ENCODE results near the gene TUBB4A. TPM values are rescaled to one million over a fixed set of nuclear protein-coding genes. Genes with fewer than 3 reads are reported as not detected.
A peak's percentile ranks its signal among the peaks of the same experiment; 100 is the strongest.

The TUBB4A gene
- total RNA-seq, 1 experiment from 2014 or later = 2.9 TPM

DNA sequence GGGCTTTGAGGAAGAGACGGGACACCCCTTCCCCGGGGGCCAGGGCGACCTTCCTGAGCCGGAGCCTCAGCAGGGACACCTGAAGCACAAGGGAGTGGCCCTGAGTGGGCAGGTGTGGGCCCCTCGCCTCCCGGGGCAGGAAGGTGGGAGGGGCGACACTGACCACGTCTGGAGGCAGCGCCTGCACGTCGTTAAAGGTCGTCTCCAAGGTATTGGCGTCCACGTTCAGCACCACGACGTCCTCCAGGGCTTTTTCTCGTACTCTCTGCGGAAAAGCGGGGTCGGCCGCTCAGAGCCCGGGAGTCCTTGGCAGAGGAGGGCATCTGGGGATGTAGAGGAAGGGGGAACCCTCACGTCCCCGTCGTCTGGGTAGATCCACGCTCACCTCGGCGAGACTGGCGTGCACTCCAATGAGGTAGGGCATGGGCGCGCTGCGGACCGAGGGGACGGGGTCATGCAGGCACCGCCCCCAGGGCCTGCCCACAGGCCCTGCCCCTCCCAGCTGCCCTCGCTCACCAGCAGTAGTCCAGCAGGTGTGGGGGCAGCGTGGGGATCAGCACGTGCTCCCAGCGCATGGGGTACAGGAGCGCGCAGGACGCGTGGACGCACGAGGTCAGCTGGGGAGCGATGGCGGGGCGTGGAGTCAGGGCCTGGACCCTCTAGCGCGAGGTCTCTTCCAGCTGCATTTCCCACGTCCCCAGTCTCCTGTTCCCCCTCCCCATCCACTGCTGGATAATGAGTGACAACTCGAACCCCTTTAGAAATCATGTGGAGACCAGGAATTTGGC lies 26.6 kb downstream of the TUBB4A start:
- Histone ChIP-seq H3K4me3 (ENCODE audit: insufficient read depth, low read depth, low read length) (peak overlapping the region; percentile 70), H3K27me3 (ENCODE audit: control insufficient read depth, insufficient read depth, low read length) (peaks cover 22% of the 10 kb centered on the region), H3K36me3 (replicated peaks; ENCODE audit: control insufficient read depth, insufficient read depth, low read length) (no peaks in the 10 kb centered on the region)
- peak; percentile 88 for DNase-seq

DNA sequence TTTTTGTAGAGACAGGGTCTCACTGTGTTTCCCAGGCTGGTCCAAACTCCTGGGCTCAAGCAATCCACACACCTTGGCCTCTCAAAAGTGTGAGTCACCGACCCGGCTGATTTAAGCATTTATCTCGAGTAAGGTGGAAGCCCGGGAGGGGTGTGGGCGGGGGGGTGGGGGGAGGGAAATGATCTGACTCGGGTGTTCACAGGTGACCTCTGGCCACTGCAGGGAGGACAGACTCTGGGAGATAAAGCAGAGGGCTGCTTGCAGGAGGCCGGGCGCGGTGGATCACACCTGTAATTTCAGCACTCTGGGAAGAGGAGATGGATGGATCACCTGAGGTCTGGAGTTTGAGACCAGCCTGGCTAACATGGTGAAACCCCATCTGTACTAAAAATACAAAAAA lies 28.5 kb downstream of the TUBB4A start:
- no peaks in the 10 kb centered on the region for H3K36me3 ChIP-seq (replicated peaks; ENCODE audit: control insufficient read depth, insufficient read depth, low read length)
- no peak overlapping the region for H3K4me3 ChIP-seq (ENCODE audit: insufficient read depth, low read depth, low read length)
- no peak for DNase-seq
- peaks cover 20% of the 10 kb centered on the region for H3K27me3 ChIP-seq (ENCODE audit: control insufficient read depth, insufficient read depth, low read length)

GRCh38 chr19:6472713-6473112 lies 29.4 kb downstream of the TUBB4A start:
- Histone ChIP-seq H3K27me3 (ENCODE audit: control insufficient read depth, insufficient read depth, low read length) (peaks cover 20% of the 10 kb centered on the region), H3K36me3 (replicated peaks; ENCODE audit: control insufficient read depth, insufficient read depth, low read length) (peaks cover 3% of the 10 kb centered on the region; the same call in 1 of the 2 replicates), H3K4me3 (ENCODE audit: insufficient read depth, low read depth, low read length) (no peak overlapping the region)
- no peak for DNase-seq

DNA sequence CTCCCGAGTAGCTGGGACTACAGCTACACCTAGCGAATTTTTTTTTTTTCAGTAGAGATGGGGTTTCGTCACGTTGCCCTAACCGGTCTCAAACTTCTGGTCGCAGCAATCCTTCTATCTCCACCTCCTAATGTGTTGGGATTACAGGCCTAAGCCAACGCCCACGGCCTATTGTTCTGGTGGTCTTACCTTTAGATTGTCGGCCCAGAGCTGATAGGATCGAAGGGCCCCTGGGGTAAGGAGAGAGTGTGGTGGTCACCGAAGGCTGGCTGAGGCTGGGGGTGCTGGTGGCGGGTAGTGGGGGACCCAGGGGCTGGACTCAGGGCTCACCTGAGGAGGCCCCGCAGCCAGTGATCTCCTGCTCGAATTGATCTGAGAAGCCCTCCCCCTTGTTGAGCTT lies 31.0 kb downstream of the TUBB4A start:
- Histone ChIP-seq H3K27me3 (ENCODE audit: control insufficient read depth, insufficient read depth, low read length) (peaks cover 16% of the 10 kb centered on the region), H3K36me3 (replicated peaks; ENCODE audit: control insufficient read depth, insufficient read depth, low read length) (peaks cover 4% of the 10 kb centered on the region), H3K4me3 (ENCODE audit: insufficient read depth, low read depth, low read length) (no peak overlapping the region)
- peak; percentile 47 for DNase-seq

DNA sequence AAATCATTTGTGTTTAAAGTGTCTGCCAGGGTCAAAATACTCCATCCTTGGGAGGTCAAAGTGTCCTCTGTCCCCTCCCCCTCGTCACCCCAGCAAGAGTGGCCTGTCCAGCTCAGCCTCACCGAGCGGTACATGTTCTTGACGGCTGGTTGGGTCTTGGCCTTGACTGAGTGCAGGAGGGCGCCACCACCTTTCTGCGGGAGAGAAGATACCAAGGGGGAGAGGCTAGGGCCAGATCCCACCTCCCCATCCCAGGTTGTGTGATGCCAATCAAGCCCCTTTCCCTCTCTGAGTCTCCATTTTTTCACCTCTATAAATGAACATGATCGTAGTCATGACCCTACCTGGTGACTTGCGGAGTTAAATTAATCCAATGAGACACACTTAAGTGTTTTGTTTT lies 31.9 kb downstream of the TUBB4A start:
- Histone ChIP-seq H3K36me3 (replicated peaks; ENCODE audit: control insufficient read depth, insufficient read depth, low read length) (peaks cover 4% of the 10 kb centered on the region), H3K27me3 (ENCODE audit: control insufficient read depth, insufficient read depth, low read length) (peaks cover 13% of the 10 kb centered on the region), H3K4me3 (ENCODE audit: insufficient read depth, low read depth, low read length) (no peak overlapping the region)
- DNase-seq = peak; percentile 74

GRCh38 chr19:6467384-6467783 lies 34.7 kb downstream of the TUBB4A start:
- H3K4me3 ChIP-seq (ENCODE audit: insufficient read depth, low read depth, low read length) = no peak overlapping the region
- H3K36me3 ChIP-seq (replicated peaks; ENCODE audit: control insufficient read depth, insufficient read depth, low read length) = peaks cover 4% of the 10 kb centered on the region
- DNase-seq = no peak
- peaks cover 17% of the 10 kb centered on the region; the same call in 1 of the 2 replicates for H3K27me3 ChIP-seq (ENCODE audit: control insufficient read depth, insufficient read depth, low read length)

- Histone ChIP-seq H3K36me3 (replicated peaks; ENCODE audit: control insufficient read depth, insufficient read depth, low read length) (peaks cover 4% of the 10 kb centered on the region), H3K27me3 (ENCODE audit: control insufficient read depth, insufficient read depth, low read length) (peaks cover 23% of the 10 kb centered on the region; the same call in 1 of the 2 replicates), H3K4me3 (ENCODE audit: insufficient read depth, low read depth, low read length) (no peak overlapping the region)
- DNase-seq = no peak
These were observed 35.4 kb downstream of the TUBB4A start for GRCh38 chr19:6466526-6467248.

DNA sequence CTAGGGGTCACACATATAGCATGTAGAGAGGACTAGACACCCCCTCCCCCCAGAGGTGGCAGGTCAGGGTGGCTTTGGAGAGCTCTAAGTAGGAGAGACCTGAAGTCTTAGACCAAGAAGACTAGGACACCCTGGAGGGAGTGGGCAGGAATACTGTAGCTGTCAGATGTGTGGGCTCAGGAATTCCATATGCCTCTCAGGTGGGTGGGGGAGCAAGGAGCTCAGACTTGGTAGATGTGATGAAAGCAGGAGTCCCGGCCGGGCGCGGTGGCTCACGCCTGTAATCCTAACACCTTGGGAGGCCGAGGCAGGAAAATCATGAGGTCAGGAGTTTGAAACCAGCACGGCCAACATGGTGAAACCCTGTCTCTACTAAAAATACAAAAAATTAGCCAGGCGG lies 36.4 kb downstream of the TUBB4A start:
- H3K36me3 ChIP-seq (replicated peaks; ENCODE audit: control insufficient read depth, insufficient read depth, low read length) = peaks cover 4% of the 10 kb centered on the region
- no peak overlapping the region for H3K4me3 ChIP-seq (ENCODE audit: insufficient read depth, low read depth, low read length)
- peaks cover 23% of the 10 kb centered on the region; the same call in 1 of the 2 replicates for H3K27me3 ChIP-seq (ENCODE audit: control insufficient read depth, insufficient read depth, low read length)
- no peak for DNase-seq

DNA sequence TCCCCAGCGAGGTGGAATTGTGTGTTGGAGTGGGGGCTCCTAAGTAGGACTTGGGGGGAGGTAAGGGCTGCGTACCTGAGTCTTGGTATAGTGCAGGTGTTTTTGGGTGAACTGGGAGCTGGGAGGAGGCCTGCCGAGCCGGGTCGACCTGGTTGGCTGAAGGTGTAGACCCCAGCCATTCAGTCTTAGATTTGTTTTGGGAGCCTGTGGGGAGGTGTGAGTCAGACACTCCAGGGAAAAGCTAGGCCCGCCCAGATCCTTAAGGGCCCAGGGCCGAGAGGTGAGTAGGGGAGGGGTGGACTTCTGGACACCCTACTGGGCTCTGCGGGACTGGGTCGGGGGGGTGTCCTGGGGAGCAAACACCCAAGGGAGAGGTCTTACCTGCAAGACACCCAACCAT lies 37.1 kb downstream of the TUBB4A start:
- peaks cover 23% of the 10 kb centered on the region; the same call in 1 of the 2 replicates for H3K27me3 ChIP-seq (ENCODE audit: control insufficient read depth, insufficient read depth, low read length)
- peak overlapping the region; percentile 72 for H3K4me3 ChIP-seq (ENCODE audit: insufficient read depth, low read depth, low read length)
- DNase-seq = peak; percentile 69
- peaks cover 4% of the 10 kb centered on the region for H3K36me3 ChIP-seq (replicated peaks; ENCODE audit: control insufficient read depth, insufficient read depth, low read length)

- H3K4me3 ChIP-seq (ENCODE audit: insufficient read depth, low read depth, low read length) = peak within 1 kb of the TSS; percentile 72
- peak; percentile 97 for DNase-seq
- H3K27me3 ChIP-seq (ENCODE audit: control insufficient read depth, insufficient read depth, low read length) = peaks cover 24% of the 10 kb centered on the region; the same call in 1 of the 2 replicates
- H3K36me3 ChIP-seq (replicated peaks; ENCODE audit: control insufficient read depth, insufficient read depth, low read length) = peaks cover 4% of the 10 kb centered on the region
These were observed 37.8 kb downstream of the TUBB4A start, which contains the start of gene CRB3 for GRCh38 chr19:6464070-6464873. Gene CRB3 (plus strand): TSS chr19:6464271. CDS start chr19:6464702, 431 bp downstream.

DNA sequence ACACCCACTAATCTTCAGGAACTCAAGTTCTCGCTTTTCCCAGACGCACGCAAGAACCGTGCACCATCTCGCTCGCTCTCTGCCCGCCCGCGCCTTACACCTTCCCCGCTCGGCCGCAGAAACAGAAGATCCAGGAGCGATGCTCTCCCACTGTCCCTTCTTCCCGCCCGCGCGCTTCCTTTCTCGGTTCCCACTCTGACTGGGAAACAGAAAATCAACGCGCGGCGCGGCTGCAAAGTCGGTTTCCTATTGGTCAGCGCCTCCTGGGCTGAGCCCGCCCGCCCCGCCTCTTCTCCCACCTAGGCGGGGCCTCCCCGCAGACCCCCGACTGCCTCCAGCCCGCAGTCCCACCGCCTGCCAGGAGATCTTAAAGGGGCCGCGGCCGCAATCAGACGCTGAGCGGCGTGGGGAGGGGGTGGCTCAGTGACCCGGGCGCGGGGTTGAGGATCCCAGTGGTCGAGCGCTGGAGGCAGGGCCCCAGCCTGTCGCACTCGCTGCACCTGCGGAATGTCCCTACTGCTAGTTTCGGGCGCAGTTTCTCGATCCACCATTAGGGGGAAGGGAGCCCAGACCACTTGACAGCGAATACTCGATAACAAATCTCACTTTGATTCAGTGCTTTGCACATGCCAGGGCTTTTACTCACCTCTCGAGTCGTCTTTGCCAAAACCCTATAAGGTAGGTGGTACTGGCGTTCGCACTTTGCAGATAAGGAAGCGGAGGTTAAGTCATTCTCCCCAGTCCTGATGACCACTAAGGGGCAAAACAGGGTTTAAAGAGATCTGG lies 41.8 kb downstream of the TUBB4A start:
- Histone ChIP-seq H3K4me3 (ENCODE audit: insufficient read depth, low read depth, low read length) (peak overlapping the region; percentile 72), H3K27me3 (ENCODE audit: control insufficient read depth, insufficient read depth, low read length) (peaks cover 30% of the 10 kb centered on the region), H3K36me3 (replicated peaks; ENCODE audit: control insufficient read depth, insufficient read depth, low read length) (no peaks in the 10 kb centered on the region)
- DNase-seq = peak; percentile 99

DNA sequence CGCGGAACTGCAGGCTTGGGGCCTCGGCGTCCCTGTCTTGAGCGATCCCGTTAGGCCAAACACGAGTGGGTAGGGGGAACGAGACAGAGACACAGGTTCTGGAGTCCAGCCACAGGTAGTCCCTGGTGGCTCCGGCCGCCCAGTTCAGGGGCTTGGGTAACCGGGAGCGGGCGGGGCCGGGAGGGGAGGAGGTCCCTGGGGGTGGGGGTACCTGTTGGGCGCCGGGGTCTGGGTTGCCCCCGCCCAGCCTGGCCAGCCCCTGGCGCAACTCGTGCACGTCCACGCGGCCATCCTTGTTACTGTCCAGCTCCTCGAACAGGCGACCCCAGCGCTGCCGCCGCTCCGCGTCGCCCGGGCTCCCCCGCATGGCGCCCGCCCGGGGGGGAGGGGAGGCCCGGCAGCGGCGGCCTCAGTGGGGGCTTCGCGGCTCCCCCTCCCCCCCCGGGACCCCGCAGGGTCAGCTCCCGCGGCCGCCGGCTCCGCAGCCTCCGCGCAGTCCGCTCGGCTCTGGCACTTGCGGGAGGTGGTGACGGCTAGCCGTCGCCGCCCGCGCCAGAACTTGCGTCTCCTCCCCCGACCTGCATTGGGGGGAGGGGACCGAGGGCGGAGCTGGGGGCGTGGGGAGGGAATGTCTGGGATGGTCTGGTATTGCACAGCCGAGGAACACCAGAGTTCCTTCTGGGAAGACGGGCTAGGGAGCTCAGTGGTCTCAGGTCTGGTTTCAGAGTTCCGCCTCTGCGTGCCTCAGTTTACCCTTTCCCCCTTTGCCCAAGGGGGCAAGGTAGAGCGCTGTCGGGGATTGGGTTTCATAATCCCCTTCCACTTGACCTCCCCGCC lies 42.6 kb downstream of the TUBB4A start, which contains the start of gene SLC25A23:
SLC25A23 (minus strand) TSS at position 531 of the 837 bp plus-strand sequence; CDS start at position 367, 164 bp downstream.
- Histone ChIP-seq H3K36me3 (replicated peaks; ENCODE audit: control insufficient read depth, insufficient read depth, low read length) (no peaks in the 10 kb centered on the region; the same call in 1 of the 2 replicates), H3K4me3 (ENCODE audit: insufficient read depth, low read depth, low read length) (peak within 1 kb of the TSS; percentile 72), H3K27me3 (ENCODE audit: control insufficient read depth, insufficient read depth, low read length) (peaks cover 22% of the 10 kb centered on the region)
- DNase-seq = peak; percentile 96

DNA sequence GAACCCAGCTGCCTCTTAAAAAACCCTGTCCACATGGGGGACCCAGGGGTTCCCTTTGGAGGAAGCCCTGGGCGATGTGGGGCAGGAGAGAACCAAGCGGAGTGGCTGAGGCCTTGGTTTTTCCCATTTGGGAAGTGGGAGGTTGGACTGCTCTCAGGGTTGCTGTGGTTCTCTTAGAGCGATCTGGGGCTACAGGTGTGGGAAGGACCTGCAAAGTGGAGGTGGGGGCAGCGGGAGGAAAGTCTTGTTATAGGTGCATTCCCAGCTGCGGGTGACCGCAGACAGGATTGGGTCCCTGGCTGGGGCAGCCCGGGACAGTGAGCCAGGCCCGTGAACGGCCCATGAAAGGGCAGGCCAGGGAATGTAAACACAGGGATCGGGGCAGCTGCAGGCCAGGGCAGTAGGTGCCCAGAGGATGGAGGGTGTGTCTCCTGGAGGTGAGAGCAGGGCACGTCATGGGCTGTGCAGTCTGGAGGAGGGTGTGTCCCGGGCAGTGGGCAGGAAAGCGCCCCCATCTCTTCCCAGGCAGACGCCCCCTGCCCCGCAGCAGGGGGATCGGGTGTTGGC lies 43.3 kb downstream of the TUBB4A start:
- H3K36me3 ChIP-seq (replicated peaks; ENCODE audit: control insufficient read depth, insufficient read depth, low read length) = peaks cover 3% of the 10 kb centered on the region
- H3K27me3 ChIP-seq (ENCODE audit: control insufficient read depth, insufficient read depth, low read length) = peaks cover 16% of the 10 kb centered on the region
- H3K4me3 ChIP-seq (ENCODE audit: insufficient read depth, low read depth, low read length) = peak overlapping the region; percentile 72
- no peak for DNase-seq

All from H7 (cell line).